C4-2B (cell line): Measurements from ENCODE around the gene BMP2K.
"Not testable (repeated sequence)": the region's sequence is repeated elsewhere in the genome, so short reads cannot be mapped to it uniquely, and the experiment has no call there.

Source experiments
- H3K27ac ChIP-seq: fragments of 450-650 bp; 2 replicates; pipeline ENCODE4 v1.5.1; 2017
- CTCF ChIP-seq: fragments of 450-650 bp; conservative IDR thresholded peaks from 2 replicates; pipeline ENCODE4 v1.5.1; 2017; ENCODE audit warnings: mild to moderate bottlenecking
- ZFX ChIP-seq: fragments of 450-650 bp; IDR thresholded peaks from 2 replicates; pipeline ENCODE4 v1.6.1; 2017

The BMP2K gene

GRCh38 chr4:78901882-78902281 lies 125.7 kb downstream of the BMP2K start:
- H3K27ac ChIP-seq: no peak overlapping the region
- TF ChIP-seq CTCF (no peak), ZFX (no peak)

DNA sequence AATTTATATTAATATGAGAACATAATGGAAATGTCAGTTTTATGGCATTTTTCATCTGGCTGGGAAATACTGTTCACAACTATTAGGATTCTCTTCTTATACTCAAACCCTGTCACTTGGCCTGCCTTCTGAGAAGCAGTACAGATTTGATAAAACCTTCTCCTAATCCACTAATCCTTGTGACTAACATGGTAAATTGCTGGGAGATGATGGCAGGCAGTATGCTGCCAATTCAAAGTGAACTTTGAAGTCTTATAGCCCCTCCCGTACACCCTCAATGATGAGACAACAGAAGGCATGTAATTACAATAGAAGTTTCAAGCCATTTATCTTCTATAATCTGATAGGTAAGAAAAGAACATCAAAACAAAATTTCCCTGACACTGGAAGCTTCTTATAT lies 126.1 kb downstream of the BMP2K start:
- no peak overlapping the region for H3K27ac ChIP-seq
- TF ChIP-seq ZFX (no peak), CTCF (no peak)

DNA sequence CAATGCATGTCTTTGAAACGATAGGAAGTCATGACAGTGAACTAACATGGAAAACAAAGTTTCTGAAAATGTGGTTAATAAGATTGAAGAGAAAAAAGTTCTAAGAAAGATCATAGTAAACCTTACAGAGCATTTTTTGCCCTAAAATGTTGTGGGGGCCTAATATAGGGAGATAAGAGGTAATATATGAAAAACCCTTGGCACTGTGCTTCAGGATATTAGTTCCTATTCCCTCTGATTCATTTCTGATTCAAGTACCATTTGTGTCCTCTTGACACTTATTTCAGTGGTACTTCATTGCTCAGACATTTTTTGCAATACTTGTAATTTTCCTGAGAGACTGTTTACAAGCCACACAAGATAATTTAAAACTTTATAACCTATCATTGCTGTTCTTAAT lies 128.0 kb downstream of the BMP2K start:
- no peak for TF ChIP-seq ZFX
- no peak for TF ChIP-seq CTCF
- no peak overlapping the region for H3K27ac ChIP-seq

- H3K27ac ChIP-seq: no peak overlapping the region
- TF ChIP-seq ZFX (no peak), CTCF (no peak)
These were observed 131.5 kb downstream of the BMP2K start for GRCh38 chr4:78907638-78908037.

- H3K27ac ChIP-seq: not testable (repeated sequence)
These were observed 132.8 kb downstream of the BMP2K start for GRCh38 chr4:78908974-78909373.

DNA sequence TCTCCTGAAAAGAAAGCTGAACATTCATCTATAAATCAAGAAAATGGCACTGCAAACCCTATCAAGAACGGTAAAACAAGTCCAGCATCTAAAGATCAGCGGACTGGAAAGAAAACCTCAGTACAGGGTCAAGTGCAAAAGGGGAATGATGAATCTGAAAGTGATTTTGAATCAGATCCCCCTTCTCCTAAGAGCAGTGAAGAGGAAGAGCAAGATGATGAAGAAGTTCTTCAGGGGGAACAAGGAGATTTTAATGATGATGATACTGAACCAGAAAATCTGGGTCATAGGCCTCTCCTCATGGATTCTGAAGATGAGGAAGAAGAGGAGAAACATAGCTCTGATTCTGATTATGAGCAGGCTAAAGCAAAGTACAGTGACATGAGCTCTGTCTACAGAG lies 134.5 kb downstream of the BMP2K start:
- no peak overlapping the region for H3K27ac ChIP-seq
- TF ChIP-seq ZFX (no peak), CTCF (no peak)

DNA sequence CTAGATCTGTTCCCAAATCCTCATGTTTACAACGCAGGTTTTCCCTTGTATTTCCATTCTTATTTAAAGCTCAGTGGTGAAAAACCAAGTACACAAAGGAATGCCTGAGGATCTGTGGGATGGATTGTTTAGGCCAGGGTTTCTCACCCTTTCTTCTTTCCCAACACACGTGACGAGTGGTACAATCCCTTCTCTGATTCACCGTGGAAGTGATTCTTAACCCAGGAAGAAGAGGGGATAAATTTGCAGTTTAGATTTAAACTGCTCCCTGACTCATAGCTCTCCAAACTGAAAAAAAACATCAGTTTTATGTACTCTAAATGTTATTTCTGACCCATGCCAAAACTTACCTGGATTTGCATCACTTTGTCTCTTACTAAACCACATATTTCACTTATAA lies 146.1 kb downstream of the BMP2K start:
- no peak overlapping the region for H3K27ac ChIP-seq
- TF ChIP-seq CTCF (no peak), ZFX (no peak)

DNA sequence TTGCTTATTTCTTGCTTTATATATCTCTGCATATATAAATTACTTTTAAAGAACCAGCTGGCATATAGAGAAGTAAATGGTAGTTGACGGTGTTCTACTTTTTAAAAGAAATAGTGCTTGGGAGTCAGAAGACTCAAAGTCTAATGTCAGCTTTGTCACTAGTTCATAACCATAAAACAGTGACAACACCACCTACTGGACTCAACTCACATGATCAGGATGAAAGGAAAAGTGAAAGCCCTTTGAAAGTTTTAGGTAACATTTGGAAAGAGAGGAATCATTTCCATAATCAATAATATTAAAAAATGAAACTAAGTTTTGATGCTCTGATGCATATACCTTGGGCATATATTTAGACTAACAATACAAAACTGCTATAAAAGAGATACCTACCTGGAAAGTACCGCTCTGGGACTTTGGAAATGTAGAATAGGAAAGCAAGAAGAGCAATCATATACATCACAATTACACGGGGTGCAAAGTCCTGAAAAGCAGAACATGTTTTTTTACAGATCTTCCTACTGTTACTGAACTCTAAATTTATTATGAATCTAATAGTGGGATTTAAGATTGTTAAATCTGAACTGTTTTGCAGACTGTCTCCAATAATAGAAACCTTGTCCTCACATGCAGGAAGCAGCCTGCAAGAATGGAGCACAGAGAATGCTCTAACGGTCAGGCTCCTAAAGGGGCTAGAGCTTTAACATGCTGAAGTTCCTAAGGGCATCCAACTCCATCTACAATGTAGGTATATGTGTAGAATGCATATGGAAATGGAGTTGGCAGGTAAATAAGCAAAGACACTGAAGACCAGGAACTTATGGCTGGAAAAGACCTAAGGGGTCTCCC lies 147.5 kb downstream of the BMP2K start:
- H3K27ac ChIP-seq: no peak overlapping the region
- TF ChIP-seq CTCF (peak; percentile 15), ZFX (no peak)
